ENCODE data around the gene ADAM22. TPM values are rescaled to one million over a fixed set of nuclear protein-coding genes. Genes with fewer than 3 reads are reported as not detected.

Gene ADAM22
- total RNA-seq, 4 donors from 2014 or later = 3.6 to 8.6 (median 5.1) TPM

- WGBS, 2 donors = 13 to 14% methylated on average over 1 of the region's 1 CpG
- H3K36me3 ChIP-seq = no peaks in the 10 kb centered on the region
- no peak for TF ChIP-seq EP300 (IDR thresholded peaks at IDR 0.05)
- TF ChIP-seq, protein P1, sequence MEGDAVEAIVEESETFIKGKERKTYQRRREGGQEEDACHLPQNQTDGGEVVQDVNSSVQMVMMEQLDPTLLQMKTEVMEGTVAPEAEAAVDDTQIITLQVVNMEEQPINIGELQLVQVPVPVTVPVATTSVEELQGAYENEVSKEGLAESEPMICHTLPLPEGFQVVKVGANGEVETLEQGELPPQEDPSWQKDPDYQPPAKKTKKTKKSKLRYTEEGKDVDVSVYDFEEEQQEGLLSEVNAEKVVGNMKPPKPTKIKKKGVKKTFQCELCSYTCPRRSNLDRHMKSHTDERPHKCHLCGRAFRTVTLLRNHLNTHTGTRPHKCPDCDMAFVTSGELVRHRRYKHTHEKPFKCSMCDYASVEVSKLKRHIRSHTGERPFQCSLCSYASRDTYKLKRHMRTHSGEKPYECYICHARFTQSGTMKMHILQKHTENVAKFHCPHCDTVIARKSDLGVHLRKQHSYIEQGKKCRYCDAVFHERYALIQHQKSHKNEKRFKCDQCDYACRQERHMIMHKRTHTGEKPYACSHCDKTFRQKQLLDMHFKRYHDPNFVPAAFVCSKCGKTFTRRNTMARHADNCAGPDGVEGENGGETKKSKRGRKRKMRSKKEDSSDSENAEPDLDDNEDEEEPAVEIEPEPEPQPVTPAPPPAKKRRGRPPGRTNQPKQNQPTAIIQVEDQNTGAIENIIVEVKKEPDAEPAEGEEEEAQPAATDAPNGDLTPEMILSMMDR (IDR thresholded peaks at IDR 0.05) = no peak
- TF ChIP-seq POLR2A (IDR thresholded peaks at IDR 0.05) = no peak
- peaks cover 0 to 8% (median 0%) of the 10 kb centered on the region in 4 donors for H3K4me1 ChIP-seq
- no peak for DNase-seq (ENCODE audit: low spot score in 2 of 2)
- H3K27ac ChIP-seq = no peak overlapping the region
- H3K27me3 ChIP-seq = no peaks in the 10 kb centered on the region
- H3K9me3 ChIP-seq = no peaks in the 10 kb centered on the region
- H3K4me3 ChIP-seq = no peak overlapping the region
Measured at GRCh38 chr7:88116235-88116795, 182.3 kb downstream of the ADAM22 start.

DNA sequence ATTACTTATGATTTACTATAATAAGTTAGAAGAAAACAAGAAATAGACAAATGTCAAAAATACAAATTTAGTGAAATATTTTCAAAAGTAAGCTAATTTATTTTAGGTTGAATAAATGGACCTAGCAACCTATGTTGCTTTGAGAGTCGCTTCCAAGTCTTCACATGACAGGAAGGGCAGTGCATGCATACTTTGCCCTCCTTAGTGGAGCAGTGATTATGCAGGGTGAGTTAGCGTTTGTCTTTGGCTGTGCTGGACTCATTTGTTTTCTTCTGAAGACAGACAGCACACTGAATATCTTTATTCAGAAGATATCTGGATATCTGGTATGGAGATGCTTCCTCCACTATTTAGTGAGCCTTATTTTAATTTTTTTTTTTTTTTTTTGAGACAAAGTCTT, 183.3 kb downstream of the ADAM22 start:
- no peak overlapping the region for H3K27ac ChIP-seq
- H3K27me3 ChIP-seq = no peaks in the 10 kb centered on the region
- H3K4me3 ChIP-seq = no peak overlapping the region
- 67 to 72% methylated on average over 2 of the region's 2 CpGs for WGBS, 2 donors
- H3K9me3 ChIP-seq = no peaks in the 10 kb centered on the region
- no peak for TF ChIP-seq EP300 (IDR thresholded peaks at IDR 0.05)
- no peak for TF ChIP-seq POLR2A (IDR thresholded peaks at IDR 0.05)
- TF ChIP-seq, protein P1 (IDR thresholded peaks at IDR 0.05) = no peak
- H3K4me1 ChIP-seq = peaks cover 0 to 8% (median 0%) of the 10 kb centered on the region in 4 donors
- no peaks in the 10 kb centered on the region for H3K36me3 ChIP-seq
- no peak for DNase-seq (ENCODE audit: low spot score in 2 of 2)

DNA sequence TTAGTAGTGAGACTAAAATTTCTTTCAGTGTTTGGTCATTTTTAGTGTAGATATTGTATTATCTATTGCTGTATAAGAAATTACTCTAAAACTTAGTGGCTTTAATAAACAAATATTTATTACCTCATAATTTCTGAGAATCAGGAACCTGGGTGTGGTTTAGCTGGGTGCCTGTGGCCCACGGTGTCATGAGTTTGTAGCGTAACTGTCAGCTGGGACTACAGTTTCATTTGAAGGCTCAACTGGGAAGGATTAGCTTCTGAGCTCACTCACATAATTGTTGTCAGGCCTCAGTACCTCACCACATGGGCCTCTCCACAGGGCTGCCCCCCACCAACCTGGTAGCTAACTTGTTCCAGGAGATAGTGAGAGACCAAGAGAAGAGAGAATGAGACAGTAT, 187.3 kb downstream of the ADAM22 start:
- Histone ChIP-seq H3K36me3 (no peaks in the 10 kb centered on the region), H3K4me3 (no peak overlapping the region), H3K4me1 (peaks cover 0 to 4% (median 0%) of the 10 kb centered on the region in 4 donors), H3K27me3 (no peaks in the 10 kb centered on the region), H3K9me3 (no peaks in the 10 kb centered on the region), H3K27ac (no peak overlapping the region)
- TF ChIP-seq EP300 (IDR thresholded peaks at IDR 0.05) (no peak), POLR2A (IDR thresholded peaks at IDR 0.05) (no peak)
- TF ChIP-seq, protein P1 (IDR thresholded peaks at IDR 0.05) = no peak
- 78 to 86% methylated on average over 2 of the region's 2 CpGs for WGBS, 2 donors
- DNase-seq (ENCODE audit: low spot score in 2 of 2) = no peak

- Histone ChIP-seq H3K27ac (no peak overlapping the region), H3K27me3 (no peaks in the 10 kb centered on the region), H3K4me1 (no peaks in the 10 kb centered on the region), H3K9me3 (no peaks in the 10 kb centered on the region), H3K36me3 (no peaks in the 10 kb centered on the region), H3K4me3 (no peak overlapping the region)
- 45 to 51% methylated on average over 7 of the region's 7 CpGs for WGBS, 2 donors
- no peak for DNase-seq (ENCODE audit: low spot score in 2 of 2)
- TF ChIP-seq POLR2A (IDR thresholded peaks at IDR 0.05) = no peak
- TF ChIP-seq, protein P1 (IDR thresholded peaks at IDR 0.05) = no peak
- no peak for TF ChIP-seq EP300 (IDR thresholded peaks at IDR 0.05)
Measured at GRCh38 chr7:88127637-88128290, 193.7 kb downstream of the ADAM22 start.

DNA sequence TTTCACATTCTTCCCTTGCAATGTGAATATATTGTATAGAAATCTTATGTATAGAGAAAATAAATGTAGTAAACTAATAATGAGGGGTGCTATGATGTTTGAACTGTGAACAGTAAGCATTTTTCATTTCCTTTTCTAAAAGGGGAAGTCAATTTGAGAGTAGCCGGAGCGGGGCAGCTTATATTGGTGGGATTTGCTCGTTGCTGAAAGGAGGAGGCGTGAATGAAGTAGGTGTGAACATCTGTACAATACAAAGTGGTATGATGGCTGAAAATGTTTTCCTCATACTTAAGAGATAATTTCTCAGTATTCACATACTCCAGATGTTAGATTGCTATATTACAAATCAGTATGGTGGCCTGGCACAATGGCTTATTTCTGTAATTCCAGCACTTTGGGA, 198.7 kb downstream of the ADAM22 start:
- Histone ChIP-seq H3K36me3 (no peaks in the 10 kb centered on the region), H3K27me3 (no peaks in the 10 kb centered on the region), H3K4me3 (no peak overlapping the region), H3K27ac (no peak overlapping the region), H3K4me1 (no peaks in the 10 kb centered on the region), H3K9me3 (no peaks in the 10 kb centered on the region)
- TF ChIP-seq POLR2A (IDR thresholded peaks at IDR 0.05) (no peak), EP300 (IDR thresholded peaks at IDR 0.05) (no peak)
- TF ChIP-seq, protein P1 (IDR thresholded peaks at IDR 0.05) = no peak
- DNase-seq (ENCODE audit: low spot score in 2 of 2) = no peak
- WGBS, 2 donors = 78 to 81% methylated on average over 4 of the region's 4 CpGs
